HG02798 (cell line): ENCODE results near the gene SESN1.
"Not testable (repeated sequence)": the region's sequence is repeated elsewhere in the genome, so short reads cannot be mapped to it uniquely, and the experiment has no call there.

Experiments
- ATAC-seq: cut with Tn5 transposase; IDR thresholded peaks from one replicate; pipeline ENCODE4 v1.9.1; 2021; ENCODE audit warnings: mild to moderate bottlenecking; ENCODE audit not compliant: unreplicated experiment, poor library complexity

SESN1 gene

DNA sequence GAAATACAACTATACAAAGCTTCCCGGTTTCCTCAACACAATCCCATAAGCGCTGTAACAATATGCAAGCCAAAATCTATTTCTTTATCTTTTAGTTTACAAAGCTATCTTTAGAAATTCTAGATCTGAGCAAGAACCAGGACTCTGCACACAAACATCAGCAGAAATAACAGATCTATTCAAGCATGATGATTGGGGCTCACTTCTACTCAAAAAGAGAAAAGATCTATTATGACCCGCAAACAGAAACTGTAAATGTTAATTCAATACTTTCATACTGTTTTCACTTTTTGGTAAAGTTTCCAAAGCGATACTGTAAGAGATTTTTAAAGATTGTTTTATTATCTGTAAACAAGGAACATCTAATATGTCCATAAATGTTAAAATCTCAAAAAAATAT lies 86.6 kb downstream of the SESN1 start:
- peak; percentile 25 for ATAC-seq

DNA sequence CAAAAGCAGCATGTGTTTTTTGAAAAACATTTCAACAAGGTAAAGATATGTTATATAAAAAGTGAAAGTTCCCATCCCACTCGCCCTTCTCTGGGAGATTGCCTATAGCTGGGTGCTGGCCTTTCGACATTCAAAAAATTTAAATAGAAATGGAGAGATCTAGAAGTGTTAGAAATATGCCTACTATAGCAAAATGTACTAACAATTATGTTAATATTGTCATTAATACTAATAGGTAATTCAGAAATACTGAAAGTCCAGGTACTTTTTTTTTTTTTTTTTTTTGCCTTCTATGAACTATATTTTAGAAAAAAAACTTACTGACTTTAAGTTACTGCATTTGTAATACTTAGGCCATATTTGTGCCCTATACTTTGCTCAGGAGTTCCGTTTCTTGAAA lies 87.1 kb downstream of the SESN1 start:
- ATAC-seq: no peak

DNA sequence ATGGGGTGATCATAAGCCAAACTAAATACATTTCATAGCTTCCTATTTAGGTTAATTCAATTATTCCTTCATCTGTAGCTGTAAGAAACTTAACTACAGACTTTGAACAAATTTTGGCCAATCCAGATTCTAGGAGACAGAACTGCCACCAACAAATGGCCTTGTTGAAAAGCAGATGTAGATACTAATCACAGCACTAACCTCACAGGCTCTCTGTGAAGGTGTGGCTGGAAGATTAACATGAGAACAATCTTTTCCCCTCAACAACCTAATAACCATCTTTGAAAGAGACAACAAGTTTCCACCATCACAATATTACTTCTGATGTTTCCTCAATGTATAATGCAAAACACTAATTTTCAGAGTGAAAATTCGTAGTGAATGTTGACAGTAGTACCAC lies 87.8 kb downstream of the SESN1 start:
- no peak for ATAC-seq

DNA sequence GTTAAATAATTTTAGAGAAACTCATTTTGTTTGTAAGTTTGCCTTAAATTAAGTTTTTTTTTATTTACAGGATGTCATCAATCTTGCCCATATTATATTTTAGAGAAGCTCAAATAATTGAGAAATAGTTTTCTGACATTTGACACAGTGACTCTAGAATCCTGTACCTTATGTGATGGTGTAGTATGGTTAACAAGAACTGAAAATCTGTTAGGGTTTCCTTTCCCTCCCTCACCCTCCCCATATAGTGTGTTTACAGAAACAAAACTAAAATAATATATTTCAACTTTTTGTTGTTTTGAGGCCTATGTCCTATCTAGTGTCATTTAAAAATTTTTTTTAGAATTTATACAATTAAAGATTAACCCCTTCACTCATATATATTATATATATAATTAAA lies 91.8 kb downstream of the SESN1 start:
- ATAC-seq: no peak

DNA sequence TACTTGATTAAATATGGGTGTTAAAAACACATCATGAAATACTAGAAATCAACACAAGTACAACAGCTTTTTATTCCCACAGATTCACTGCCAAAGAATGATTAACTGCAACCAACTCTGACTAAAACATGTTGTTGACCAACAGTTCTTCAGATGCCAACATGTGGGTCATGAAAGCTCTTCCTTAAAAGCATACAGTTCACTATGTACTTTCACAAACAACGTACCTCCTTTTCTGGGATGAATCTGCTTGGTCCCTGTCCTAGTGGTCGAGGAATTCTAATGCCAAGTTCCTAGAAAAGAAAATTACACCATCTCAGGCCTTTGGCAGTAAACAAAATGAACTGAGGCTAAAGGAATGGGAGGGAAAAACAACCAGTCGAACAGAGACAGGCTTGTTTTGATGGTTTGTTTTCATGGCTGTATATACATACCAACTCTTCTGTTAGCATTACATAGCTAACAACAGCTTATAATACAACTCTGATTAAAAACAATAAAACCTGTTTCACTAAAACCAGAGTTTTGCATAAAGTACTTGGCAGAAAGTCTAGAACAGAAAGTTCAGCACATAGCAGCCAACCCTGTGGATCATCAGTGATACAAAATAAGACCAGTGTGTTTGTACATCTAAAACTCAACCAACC lies 92.5 kb downstream of the SESN1 start:
- ATAC-seq: no peak

DNA sequence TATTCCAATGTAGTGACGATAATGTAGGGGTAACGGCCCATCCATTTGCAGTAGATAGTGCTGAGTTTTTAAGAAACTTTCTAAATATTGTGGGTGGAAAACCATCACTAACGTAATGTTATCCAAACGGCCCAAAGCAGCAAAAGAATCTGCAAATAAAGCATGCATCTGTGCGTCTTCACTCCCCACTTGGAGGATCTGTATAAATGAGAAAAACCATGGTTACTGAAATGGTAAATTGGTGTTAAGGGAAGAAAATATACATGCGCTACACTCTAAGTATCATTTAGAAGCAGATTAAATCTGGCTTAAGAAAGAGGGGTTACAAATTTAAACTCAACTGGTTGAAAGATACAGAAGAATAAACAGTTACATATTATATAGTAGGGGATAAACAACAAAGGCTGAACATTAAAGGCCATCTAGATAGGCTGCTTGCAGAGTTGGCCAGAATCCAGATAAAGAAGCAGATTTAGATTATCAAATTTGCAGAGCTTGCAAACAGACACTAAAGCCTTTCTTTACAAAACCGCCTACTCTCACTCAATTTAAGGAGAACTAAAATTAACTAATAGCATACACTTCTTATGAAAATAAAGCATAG lies 93.3 kb downstream of the SESN1 start:
- ATAC-seq: no peak

DNA sequence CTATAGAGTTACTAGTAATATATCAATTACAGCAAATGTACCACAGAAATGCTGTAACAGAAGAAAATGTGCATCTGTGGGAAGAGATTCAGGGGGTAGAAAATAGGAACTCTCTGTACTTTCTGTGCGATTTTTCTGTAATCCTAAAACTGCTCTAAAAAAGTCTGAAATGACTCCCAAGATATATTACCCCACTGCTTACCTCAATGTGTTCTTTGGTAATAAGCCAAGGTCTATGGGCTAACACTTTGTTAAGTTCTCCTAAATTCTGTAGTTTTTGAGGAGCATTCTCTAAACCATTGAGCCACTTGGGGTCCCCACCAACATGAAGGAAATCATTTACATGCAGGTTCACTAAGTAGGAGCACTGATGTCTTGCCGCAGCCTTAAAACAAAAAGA lies 94.4 kb downstream of the SESN1 start:
- no peak for ATAC-seq

DNA sequence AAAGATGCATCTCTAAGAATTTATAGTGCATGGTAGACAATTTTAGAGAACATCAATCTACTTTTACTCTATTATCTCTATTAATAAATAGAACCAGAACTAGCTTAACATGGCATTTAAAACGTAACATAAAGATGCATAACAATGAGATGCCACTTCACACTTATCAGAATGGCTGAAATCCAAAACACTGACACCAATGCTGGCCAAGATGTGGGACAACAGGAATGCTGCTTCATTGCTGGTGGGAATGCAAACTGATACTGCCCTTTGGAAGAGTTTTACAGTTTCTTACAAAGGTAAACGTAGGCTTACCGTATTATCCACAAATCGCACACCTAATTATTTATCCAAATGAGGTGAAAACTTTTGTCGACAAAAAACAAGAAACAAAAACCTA lies 95.2 kb downstream of the SESN1 start:
- no peak for ATAC-seq

DNA sequence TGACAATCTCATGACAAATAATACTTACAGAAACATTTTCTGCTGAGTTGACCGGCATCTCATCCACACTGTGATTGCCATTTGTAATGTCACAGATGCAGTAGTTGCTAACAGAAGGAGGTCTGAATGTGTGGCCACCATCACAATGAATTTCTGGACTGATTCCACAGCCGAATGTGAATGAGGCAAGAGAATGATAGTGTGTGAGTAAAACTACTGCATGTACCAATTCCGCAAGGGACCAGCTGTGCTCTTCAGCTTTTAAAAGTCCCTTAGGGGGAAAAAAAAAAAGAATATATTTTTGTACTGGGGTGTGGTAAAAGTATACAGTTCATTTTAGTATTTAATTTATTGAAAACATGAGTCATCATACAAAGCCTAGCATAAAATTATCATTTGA lies 96.2 kb downstream of the SESN1 start:
- ATAC-seq: no peak

DNA sequence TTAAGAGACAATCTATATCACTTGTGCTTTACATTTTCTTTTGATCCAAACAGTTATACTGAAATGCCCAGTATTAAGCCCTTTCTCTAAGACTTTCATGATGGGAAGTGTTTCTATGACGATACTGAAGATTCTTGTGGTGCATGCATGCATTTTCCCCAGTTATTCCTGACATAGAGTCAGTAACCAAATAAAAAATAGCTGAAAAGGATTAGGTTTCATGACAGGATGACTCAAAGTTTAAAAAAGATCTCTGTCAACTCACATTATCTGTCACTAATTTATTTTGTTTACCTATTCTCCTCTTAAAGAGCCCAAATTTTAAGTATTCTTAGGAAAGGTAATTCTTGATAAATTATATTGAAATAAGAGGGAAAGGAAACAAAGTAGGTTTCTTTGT lies 98.4 kb downstream of the SESN1 start:
- ATAC-seq: no peak

DNA sequence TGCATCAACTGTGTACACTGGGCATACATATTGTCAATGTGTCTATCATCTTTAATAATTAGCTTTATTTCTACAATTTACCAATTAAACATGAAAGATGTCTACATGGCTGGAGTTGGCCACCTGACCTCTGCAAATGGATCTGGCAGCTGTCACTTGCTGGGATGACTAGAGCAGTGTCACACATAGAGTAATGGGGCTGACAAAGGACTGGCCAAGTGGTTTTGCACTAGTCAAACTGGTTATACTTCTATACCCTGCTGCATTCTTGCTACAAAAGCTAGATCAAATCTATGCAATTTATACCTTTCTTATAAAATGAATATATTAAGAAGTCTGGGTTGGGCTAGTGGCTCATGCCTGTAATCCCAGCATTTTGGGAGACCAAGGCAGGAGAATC lies 99.3 kb downstream of the SESN1 start:
- no peak for ATAC-seq

DNA sequence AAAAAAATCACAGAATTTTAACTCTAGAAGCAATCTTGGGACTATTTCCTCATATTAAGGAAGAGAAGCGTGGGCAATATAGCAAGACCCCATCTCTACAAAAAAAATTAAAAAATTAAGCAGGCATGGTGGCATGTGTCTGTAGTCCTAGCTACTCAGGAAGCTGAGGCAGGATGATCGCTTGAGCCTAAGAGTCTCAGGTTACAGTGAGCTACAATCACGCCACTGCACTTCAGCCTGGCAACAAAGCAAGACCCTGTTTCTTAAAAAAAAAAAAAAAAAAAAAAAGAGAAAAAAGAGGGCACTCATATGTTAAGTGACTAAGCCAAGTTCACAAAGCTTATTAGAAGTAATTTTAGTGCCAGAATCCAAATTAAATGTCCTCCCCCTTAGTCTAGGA lies 100.8 kb downstream of the SESN1 start:
- ATAC-seq: no peak

DNA sequence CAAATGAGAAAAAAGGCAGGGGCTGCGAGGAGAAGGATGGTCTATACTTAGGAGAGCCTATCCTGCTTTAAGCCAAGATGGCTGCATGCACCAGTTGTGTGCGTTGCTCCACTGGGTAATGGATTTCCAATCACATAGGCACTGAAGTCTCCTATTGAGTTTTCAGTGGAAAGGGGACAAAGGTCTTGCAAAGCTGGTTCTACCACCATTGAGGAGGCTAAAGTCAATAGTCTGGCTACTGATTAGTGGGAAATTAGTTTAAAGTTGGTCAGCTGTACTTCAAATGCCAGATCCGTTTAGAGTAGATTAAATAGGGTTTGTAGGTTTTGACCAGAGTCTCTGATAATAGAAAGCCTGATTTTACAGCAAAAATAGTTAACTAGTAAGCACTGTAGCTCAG lies 104.9 kb downstream of the SESN1 start:
- no peak for ATAC-seq

DNA sequence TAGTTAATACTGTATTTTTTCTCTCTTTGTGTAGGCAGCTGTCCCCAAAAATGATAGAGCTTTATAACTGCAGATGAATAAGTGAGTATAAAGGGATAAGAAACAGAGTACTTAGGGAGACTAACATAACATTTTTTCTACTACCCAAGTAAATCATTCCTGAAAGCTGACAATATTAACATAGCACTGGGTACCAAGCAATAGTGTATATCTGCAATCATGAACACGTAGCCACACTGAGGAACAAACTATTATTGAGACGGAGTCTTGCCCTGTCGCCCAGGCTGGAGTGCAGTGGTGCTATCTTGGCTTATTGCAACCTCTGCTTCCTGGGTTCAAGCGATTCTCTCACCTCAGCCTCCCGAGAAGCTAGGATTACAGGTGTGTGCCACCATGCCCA lies 105.9 kb downstream of the SESN1 start:
- no peak for ATAC-seq

DNA sequence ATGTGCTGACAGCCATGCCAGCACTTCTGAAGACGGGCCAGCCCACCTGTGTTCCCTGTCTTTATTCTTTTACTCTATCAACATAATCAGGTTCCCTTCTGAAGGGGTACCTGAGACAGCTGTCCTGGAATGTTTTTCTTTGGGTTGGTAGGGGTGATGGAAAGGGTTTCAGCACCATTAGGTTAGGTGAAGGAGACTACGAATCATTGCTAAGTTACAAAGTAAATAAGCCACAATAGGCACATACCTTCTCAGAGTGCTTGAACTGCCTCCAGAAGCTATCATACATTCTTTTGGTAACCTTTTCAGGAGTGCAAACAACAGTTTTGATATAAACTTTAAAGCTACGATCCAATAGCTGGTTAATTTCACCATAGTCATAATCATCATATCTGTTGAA lies 106.3 kb downstream of the SESN1 start:
- ATAC-seq: no peak

DNA sequence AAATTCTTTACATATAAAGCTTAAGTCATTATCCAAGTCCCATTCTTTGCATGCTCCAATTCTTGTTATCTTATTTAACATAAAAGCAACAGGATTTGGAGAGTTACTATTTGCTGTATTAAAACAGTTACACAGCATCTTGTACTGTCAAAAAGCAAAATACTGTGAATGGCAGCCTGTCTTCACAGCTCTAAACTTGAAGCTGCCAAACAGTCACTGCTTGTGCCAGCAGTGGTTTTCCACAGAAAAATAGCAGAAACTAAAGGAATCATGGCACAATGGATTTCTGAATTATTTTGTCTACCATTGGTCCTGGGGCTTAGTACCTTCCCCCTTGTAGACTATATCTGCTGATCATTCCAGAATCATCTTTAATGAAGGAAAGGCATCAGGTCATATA lies 107.5 kb downstream of the SESN1 start:
- no peak for ATAC-seq

DNA sequence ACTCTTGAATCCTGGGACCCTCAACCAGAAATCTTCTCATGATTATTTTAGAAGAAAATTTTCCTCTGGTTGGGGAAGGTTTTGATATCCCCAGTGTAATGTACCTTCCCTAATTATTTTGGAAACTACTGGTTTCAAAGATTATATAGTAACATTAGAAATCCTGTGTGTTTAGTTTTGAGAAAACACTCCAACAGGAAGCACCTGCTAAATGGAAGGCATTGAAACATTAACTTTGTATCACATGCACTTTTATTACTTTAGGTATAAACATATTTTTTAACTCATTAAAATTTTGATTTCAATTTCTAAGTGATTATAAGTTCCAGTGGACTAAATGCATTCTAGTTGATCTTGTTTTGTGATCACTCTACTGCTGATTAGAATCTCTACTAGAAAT lies 109.3 kb downstream of the SESN1 start:
- no peak for ATAC-seq

DNA sequence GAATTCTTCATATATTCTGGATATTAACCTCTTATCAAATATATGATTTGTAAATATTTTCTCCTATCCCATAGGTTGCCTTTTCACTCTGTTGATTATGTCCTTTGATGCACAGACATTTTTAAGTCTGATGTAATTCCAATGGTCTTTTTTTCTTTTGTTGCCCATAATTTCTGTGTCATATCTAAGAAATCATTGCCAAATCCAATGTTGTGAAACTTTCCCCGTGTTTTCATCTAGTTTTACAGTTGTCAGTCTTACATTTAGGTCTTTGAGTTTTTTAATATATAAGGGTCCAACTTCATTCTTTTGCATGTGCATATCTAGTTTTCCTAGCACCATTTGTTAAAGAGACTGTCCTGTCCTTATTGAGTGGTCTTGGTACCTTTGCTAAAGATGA lies 111.5 kb downstream of the SESN1 start:
- no peak for ATAC-seq

DNA sequence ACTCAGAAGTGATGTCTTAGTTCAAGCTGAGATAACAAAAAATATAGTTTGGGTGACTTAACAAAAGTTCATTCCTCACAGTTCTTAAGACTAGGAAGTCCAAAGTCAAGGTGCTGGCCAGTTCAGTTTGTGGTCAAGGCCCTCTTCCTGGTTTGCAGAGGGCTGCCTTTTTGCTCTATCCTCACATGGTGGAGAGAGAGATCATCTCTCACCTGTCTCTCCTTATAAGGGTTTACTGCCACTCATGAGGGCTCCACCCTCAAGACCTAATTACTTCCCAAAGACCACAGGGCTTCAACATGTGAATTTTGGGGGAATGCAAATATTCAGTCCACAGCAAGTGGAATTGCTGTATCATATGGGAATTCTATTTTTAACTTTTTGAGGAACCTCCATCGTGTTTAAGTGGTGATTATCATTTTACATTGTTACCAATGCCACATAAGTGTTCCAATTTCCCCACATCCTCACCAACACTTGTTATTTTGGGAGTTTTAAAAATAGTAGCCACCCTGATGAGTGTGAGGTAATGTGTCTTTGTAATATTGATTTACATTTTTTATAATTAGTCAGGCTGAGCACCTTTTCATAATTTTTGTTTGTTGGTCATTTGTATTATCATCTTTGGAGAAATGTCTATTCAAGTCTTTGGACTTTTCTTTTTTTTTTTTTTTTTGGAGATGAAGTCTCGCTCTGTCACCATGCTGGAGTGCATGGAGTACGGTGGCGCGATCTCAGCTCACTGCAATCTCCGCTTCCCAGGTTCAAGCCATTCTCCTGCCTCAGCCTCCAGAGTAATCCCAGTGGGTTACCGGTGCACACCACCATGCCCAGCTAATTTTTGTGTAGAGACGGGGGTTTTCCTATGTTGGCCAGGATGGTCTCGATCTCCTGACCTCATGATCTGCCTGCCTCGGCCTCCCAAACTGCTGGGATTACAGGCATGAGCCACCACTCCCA lies 112.2 kb downstream of the SESN1 start:
- no peak for ATAC-seq

DNA sequence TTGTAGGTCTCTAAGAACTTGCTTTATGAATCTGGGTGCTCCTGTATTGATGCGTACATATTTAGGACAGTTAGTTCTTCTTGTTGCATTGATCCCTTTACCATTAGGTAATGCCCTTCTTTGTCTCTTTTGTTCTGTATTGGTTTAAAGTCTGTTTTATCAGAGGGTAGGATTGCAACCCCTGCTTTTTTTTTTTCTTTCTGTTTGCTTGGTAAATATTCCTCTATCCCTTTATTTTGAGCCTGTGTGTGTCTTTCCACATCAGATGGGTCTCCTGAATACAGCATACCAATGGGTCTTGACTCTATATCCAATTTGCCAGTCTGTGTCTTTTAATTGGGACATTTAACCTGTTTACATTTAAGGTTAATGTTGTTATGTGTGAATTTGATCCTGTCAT lies 116.0 kb downstream of the SESN1 start:
- ATAC-seq: not testable (repeated sequence)

DNA sequence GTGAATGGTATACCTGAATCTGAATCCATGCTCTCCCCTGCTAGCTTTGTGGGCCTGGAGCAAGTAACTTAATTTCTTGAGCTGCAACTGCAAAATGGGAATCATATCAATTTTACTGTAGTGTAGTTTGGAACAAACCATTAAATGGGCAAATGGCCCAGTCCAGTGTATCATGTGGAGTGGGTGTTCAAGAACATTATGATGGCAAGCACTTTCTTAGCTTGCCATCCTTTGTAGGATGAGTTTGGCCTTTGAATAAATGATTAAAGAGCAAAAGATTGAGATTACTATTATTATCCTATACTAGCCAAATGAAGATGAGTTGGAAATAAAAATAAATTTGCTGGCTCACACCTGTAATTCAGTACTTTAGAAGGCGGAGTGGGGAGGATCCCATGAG lies 120.4 kb downstream of the SESN1 start:
- no peak for ATAC-seq
